CD8-positive, alpha-beta memory T cell (primary cell): ENCODE results near the gene PERM1. TPM values are rescaled to one million over a fixed set of nuclear protein-coding genes. Genes with fewer than 3 reads are reported as not detected.

Source experiments
- CTCF ChIA-PET: fragments of 350-600 bp; sonication (Branson Sonifier 250); formaldehyde crosslinking; loops from one replicate; lab custom pipeline; 2021; ENCODE audit warnings: antibody characterized with exemption; lab: Charles Lee
- POLR2A ChIA-PET: fragments of 350-600 bp; sonication (Branson Sonifier 250); formaldehyde crosslinking; loops from one replicate; lab custom pipeline; 2021; ENCODE audit warnings: antibody characterized with exemption; lab: Charles Lee
- DNase-seq, 5 donors: peaks; one replicate each; pipeline versions ENCODE4 v3.0.0 to v3.0.0-alpha.2; 2020 to 2022; ENCODE audit warnings: mixed read lengths in 1 of 5
- H3K27ac ChIP-seq: one replicate; pipeline ENCODE4 v1.7.0; 2013; ENCODE audit warnings: low read depth, mild to moderate bottlenecking, low read length, moderate library complexity
- H3K27me3 ChIP-seq: 2 replicates; pipeline ENCODE4 v1.7.0; 2013; ENCODE audit warnings: low read length, mild to moderate bottlenecking; ENCODE audit not compliant: insufficient read depth, poor library complexity, severe bottlenecking
- H3K36me3 ChIP-seq: 2 replicates; pipeline ENCODE4 v1.7.0; 2013; ENCODE audit warnings: mild to moderate bottlenecking, low read length, moderate library complexity; ENCODE audit not compliant: insufficient read depth
- H3K4me1 ChIP-seq: 2 replicates; pipeline ENCODE4 v1.7.0; 2013; ENCODE audit warnings: mild to moderate bottlenecking, low read length, moderate library complexity; ENCODE audit not compliant: insufficient read depth
- H3K4me3 ChIP-seq: 2 replicates; pipeline ENCODE4 v1.7.0; 2013; ENCODE audit warnings: mild to moderate bottlenecking, low read length
- H3K9me3 ChIP-seq: 2 replicates; pipeline ENCODE4 v1.7.0; 2013; ENCODE audit warnings: mild to moderate bottlenecking, low read length
- H3K27ac Mint-ChIP-seq, 8 donors: one replicate each; pipeline ENCODE4 v1.8.0; 2020 to 2021; ENCODE audit warnings: mixed read lengths in 8 of 8, mild to moderate bottlenecking in 6 of 8, inconsistent platforms in 3 of 8, moderate library complexity in 3 of 8
- H3K27me3 Mint-ChIP-seq, 2 donors: one replicate each; pipeline ENCODE4 v1.8.0; 2020 to 2021; ENCODE audit warnings: mixed read lengths in 2 of 2, mild to moderate bottlenecking in 1 of 2, moderate library complexity in 1 of 2
- H3K36me3 Mint-ChIP-seq, 3 donors: one replicate each; pipeline ENCODE4 v1.8.0; 2020 to 2021; ENCODE audit warnings: mixed read lengths in 3 of 3, inconsistent platforms in 1 of 3, mild to moderate bottlenecking in 1 of 3
- H3K4me1 Mint-ChIP-seq, 3 donors: one replicate each; pipeline ENCODE4 v1.8.0; 2020 to 2021; ENCODE audit warnings: mixed read lengths in 3 of 3, inconsistent platforms in 1 of 3, mild to moderate bottlenecking in 1 of 3
- H3K4me3 Mint-ChIP-seq, 7 donors: one replicate each; pipeline ENCODE4 v1.8.0; 2020 to 2021; ENCODE audit warnings: mixed read lengths in 7 of 7, mild to moderate bottlenecking in 6 of 7, moderate library complexity in 4 of 7, inconsistent platforms in 2 of 7
- H3K9me3 Mint-ChIP-seq, 5 donors: one replicate each; pipeline ENCODE4 v1.8.0; 2020 to 2022; ENCODE audit warnings: mixed read lengths in 5 of 5, mild to moderate bottlenecking in 3 of 5, moderate library complexity in 2 of 5, inconsistent platforms in 1 of 5
- polyA plus RNA-seq: library from polyadenylated mRNA; unstranded; fragments of 300-500 nt; fragmentation: Illumina TruSeq; gene quantifications from one replicate; pipeline ENCODE4 v1.2.3, GENCODE V29; 2021
- total RNA-seq, 2 experiments: library from RNA; stranded (reverse); gene quantifications; one replicate each; pipeline ENCODE4 v1.2.3, GENCODE V29; 2021

PERM1 gene
- total and polyA plus RNA-seq, 3 experiments from 2014 or later = not detected

GRCh38 chr1:970973-971730 is 10.7 kb downstream of the PERM1 start:
- Mint-ChIP-seq H3K36me3 (no peaks in the 10 kb centered on the region), H3K9me3 (no peaks in the 10 kb centered on the region), H3K27me3 (peaks cover 8 to 20% of the 10 kb centered on the region in 2 donors), H3K4me3 (no peak overlapping the region), H3K4me1 (peaks cover 0 to 18% (median 6%) of the 10 kb centered on the region in 3 donors), H3K27ac (no peak overlapping the region)
- Histone ChIP-seq H3K27ac (no peak overlapping the region), H3K27me3 (peaks cover 6% of the 10 kb centered on the region), H3K9me3 (no peaks in the 10 kb centered on the region), H3K4me3 (no peak overlapping the region), H3K36me3 (no peaks in the 10 kb centered on the region), H3K4me1 (peaks cover 10% of the 10 kb centered on the region)
- no peak for DNase-seq
- ChIA-PET CTCF (no interaction called here), POLR2A (no interaction called here)

GRCh38 chr1:970242-970972 is 11.5 kb downstream of the PERM1 start:
- no peak overlapping the region for H3K4me3 Mint-ChIP-seq
- Histone ChIP-seq H3K9me3 (no peaks in the 10 kb centered on the region), H3K27ac (no peak overlapping the region), H3K36me3 (no peaks in the 10 kb centered on the region), H3K4me1 (peaks cover 6% of the 10 kb centered on the region), H3K27me3 (peaks cover 6% of the 10 kb centered on the region), H3K4me3 (no peak overlapping the region)
- H3K27me3 Mint-ChIP-seq = peaks cover 6 to 15% of the 10 kb centered on the region in 2 donors
- no peaks in the 10 kb centered on the region for H3K36me3 Mint-ChIP-seq
- H3K27ac Mint-ChIP-seq = no peak overlapping the region
- POLR2A ChIA-PET = interaction anchor here (0.6 kb wide), 1 partner anchor 12 kb away, joined by 3 read pairs; the partner anchor contains the start of gene NOC2L
- H3K9me3 Mint-ChIP-seq = no peaks in the 10 kb centered on the region
- peaks cover 0 to 19% (median 0%) of the 10 kb centered on the region in 3 donors for H3K4me1 Mint-ChIP-seq
- DNase-seq = no peak
- CTCF ChIA-PET = interaction anchor here (0.7 kb wide), 1 partner anchor 13 kb away, joined by 3 read pairs; no protein-coding TSS in a partner anchor

- DNase-seq = no peak
- Mint-ChIP-seq H3K36me3 (peaks cover 0 to 1% (median 0%) of the 10 kb centered on the region in 3 donors), H3K27me3 (peaks cover 4 to 7% of the 10 kb centered on the region in 2 donors), H3K4me3 (peak overlapping the region in 2 of 7 donors; percentile 24 to 68), H3K9me3 (no peaks in the 10 kb centered on the region), H3K4me1 (peaks cover 0 to 19% (median 0%) of the 10 kb centered on the region in 3 donors), H3K27ac (no peak overlapping the region)
- CTCF ChIA-PET = no interaction called here
- POLR2A ChIA-PET = no interaction called here
- Histone ChIP-seq H3K36me3 (no peaks in the 10 kb centered on the region), H3K9me3 (no peaks in the 10 kb centered on the region), H3K27ac (no peak overlapping the region), H3K27me3 (peaks cover 6% of the 10 kb centered on the region), H3K4me3 (no peak overlapping the region), H3K4me1 (peaks cover 6% of the 10 kb centered on the region)
Measured at GRCh38 chr1:969260-969855, 12.5 kb downstream of the PERM1 start.

- peak overlapping the region in 4 of 7 donors; percentile 20 to 88 (median 70) for H3K4me3 Mint-ChIP-seq
- POLR2A ChIA-PET = interaction anchor here (0.6 kb wide), 2 partner anchors 35 to 1618 kb away, joined by 3 read pairs; no protein-coding TSS in a partner anchor
Measured at GRCh38 chr1:967466-968343, 14.2 kb downstream of the PERM1 start.

GRCh38 chr1:966704-967300 is 15.1 kb downstream of the PERM1 start:
- Mint-ChIP-seq H3K4me1 (peaks cover 0 to 22% (median 3%) of the 10 kb centered on the region in 3 donors), H3K27me3 (peaks cover 3 to 4% of the 10 kb centered on the region in 2 donors), H3K4me3 (peak overlapping the region; percentile 73 to 89 (median 81)), H3K27ac (peak overlapping the region in 3 of 8 donors; percentile 68 to 78 (median 72)), H3K9me3 (no peaks in the 10 kb centered on the region), H3K36me3 (peaks cover 0 to 12% (median 0%) of the 10 kb centered on the region in 3 donors)
- peak; percentile 53 to 84 (median 68) for DNase-seq
- POLR2A ChIA-PET = interaction anchor here (0.6 kb wide), 2 partner anchors 36 to 1619 kb away, joined by 3 read pairs; no protein-coding TSS in a partner anchor
- H3K27me3 ChIP-seq = peaks cover 5% of the 10 kb centered on the region
- no peaks in the 10 kb centered on the region for H3K9me3 ChIP-seq
- CTCF ChIA-PET = interaction anchor here (1.1 to 1.3 kb wide), 5 partner anchors 9 to 97 kb away, joined by 3 to 5 read pairs (median 4); no protein-coding TSS in a partner anchor
- peak overlapping the region; percentile 71 for H3K4me3 ChIP-seq
- peak overlapping the region; percentile 51 for H3K27ac ChIP-seq
- peaks cover 6% of the 10 kb centered on the region for H3K4me1 ChIP-seq
- H3K36me3 ChIP-seq = no peaks in the 10 kb centered on the region

More at GRCh38 chr1:967466-968343, 14.2 kb downstream of the PERM1 start:
- no peak overlapping the region for H3K27ac Mint-ChIP-seq
- H3K4me1 ChIP-seq = peaks cover 6% of the 10 kb centered on the region
- no peak overlapping the region for H3K27ac ChIP-seq
- H3K36me3 Mint-ChIP-seq = peaks cover 0 to 10% (median 0%) of the 10 kb centered on the region in 3 donors
- CTCF ChIA-PET = interaction anchor here (1.2 to 1.3 kb wide), 4 partner anchors 8 to 96 kb away, joined by 3 to 5 read pairs (median 4); no protein-coding TSS in a partner anchor
- no peaks in the 10 kb centered on the region for H3K36me3 ChIP-seq
- DNase-seq = no peak
- H3K4me3 ChIP-seq = no peak overlapping the region
- H3K27me3 ChIP-seq = peaks cover 6% of the 10 kb centered on the region
- peaks cover 3 to 4% of the 10 kb centered on the region in 2 donors for H3K27me3 Mint-ChIP-seq
- no peaks in the 10 kb centered on the region for H3K9me3 Mint-ChIP-seq
- peaks cover 0 to 19% (median 0%) of the 10 kb centered on the region in 3 donors for H3K4me1 Mint-ChIP-seq
- no peaks in the 10 kb centered on the region for H3K9me3 ChIP-seq

- peaks cover 0 to 22% (median 3%) of the 10 kb centered on the region in 3 donors for H3K4me1 Mint-ChIP-seq
- ChIA-PET CTCF (interaction anchor here (1.1 to 1.3 kb wide), 5 partner anchors 10 to 98 kb away, joined by 3 to 5 read pairs (median 4); no protein-coding TSS in a partner anchor), POLR2A (no interaction called here)
- H3K27me3 Mint-ChIP-seq = peaks cover 3 to 4% of the 10 kb centered on the region in 2 donors
- Histone ChIP-seq H3K27me3 (no peaks in the 10 kb centered on the region), H3K4me3 (peak within 1 kb of the TSS; percentile 71), H3K36me3 (no peaks in the 10 kb centered on the region), H3K4me1 (peaks cover 12% of the 10 kb centered on the region), H3K27ac (peak within 1 kb of the TSS; percentile 51), H3K9me3 (no peaks in the 10 kb centered on the region)
- no peaks in the 10 kb centered on the region for H3K9me3 Mint-ChIP-seq
- peak within 1 kb of the TSS in 5 of 8 donors; percentile 35 to 78 (median 68) for H3K27ac Mint-ChIP-seq
- peaks cover 0 to 12% (median 0%) of the 10 kb centered on the region in 3 donors for H3K36me3 Mint-ChIP-seq
- DNase-seq = no peak
- H3K4me3 Mint-ChIP-seq = peak within 1 kb of the TSS; percentile 73 to 89 (median 81)
Measured at GRCh38 chr1:966135-966703, 15.7 kb downstream of the PERM1 start, which contains the start of gene PLEKHN1. PLEKHN1 (plus strand) TSS chr1:966482; CDS start chr1:966532, 50 bp downstream.
